HCT116 (cell line): Measurements from ENCODE around the gene UBASH3B. TPM values are rescaled to one million over a fixed set of nuclear protein-coding genes. Genes with fewer than 3 reads are reported as not detected.
A peak's percentile ranks its signal among the peaks of the same experiment; 100 is the strongest.

Source experiments
- ATAC-seq: fragments of 200-7000 bp; cut with Tn5 transposase; 2 replicates; pipeline ENCODE4 v1.9.1; 2020; ENCODE audit warnings: mild to moderate bottlenecking, moderate library complexity
- BruUV-seq: library from RNA; stranded (reverse); fragments of 400-500 nt; replicated peaks from 2 replicates; lab custom pipeline; 2021; lab: Mats Ljungman, UMichigan
- CTCF ChIA-PET: fragments of 300-600 bp; sonication (Branson Sonifier 250); formaldehyde crosslinking; loops from one replicate; lab custom pipeline; 2021; ENCODE audit warnings: antibody characterized with exemption; lab: Charles Lee
- POLR2A ChIA-PET: fragments of 300-600, 350-600 bp; sonication (Branson Sonifier 250); formaldehyde crosslinking; loops from one replicate; lab custom pipeline; 2021; ENCODE audit warnings: antibody characterized with exemption; lab: Charles Lee
- RAD21 ChIA-PET, 2 experiments: fragments of 300-600 bp; sonication (Branson Sonifier 250); formaldehyde crosslinking; loops; one replicate each; lab custom pipeline; 2023; ENCODE audit warnings: low total read pairs in 2 of 2; ENCODE audit not compliant: uncharacterized antibody in 2 of 2, unreplicated experiment in 2 of 2, low non-redundant PET in 1 of 2; lab: Charles Lee
- DNase-seq: peaks from one replicate; pipeline ENCODE4 v3.0.0-alpha.2; 2010; ENCODE audit warnings: low read depth, low spot score
- H2AFZ ChIP-seq: fragments of 200-600 bp; shearing (Covaris generic), sonication (generic); 2 replicates; pipeline ENCODE4 v1.6.1; 2017; ENCODE audit warnings: low read depth, mixed run types, mixed read lengths, antibody characterized with exemption, low read length; ENCODE audit not compliant: poor library complexity, severe bottlenecking
- H3K27ac ChIP-seq: 2 replicates; pipeline ENCODE4 v1.5.1; 2012; ENCODE audit warnings: low read depth, low read length
- H3K27me3 ChIP-seq: fragments of 200-600 bp; sonication (generic); 2 replicates; pipeline ENCODE4 v1.6.1; 2016; ENCODE audit warnings: mixed run types, low read length, mixed read lengths; ENCODE audit not compliant: insufficient read depth
- H3K36me3 ChIP-seq, 2 experiments: fragments of 200-500 bp in 1 of 2; fragments of 200-600 bp in 1 of 2; sonication (Bioruptor generic) in 1 of 2; sonication (generic) in 1 of 2; 2 replicates each; pipeline versions ENCODE4 v1.5.1 to v1.6.1; 2014 to 2016; ENCODE audit warnings: low read length in 2 of 2, inconsistent platforms in 1 of 2, mixed read lengths in 1 of 2, mixed run types in 1 of 2; ENCODE audit not compliant: insufficient read depth in 2 of 2, control insufficient read depth in 1 of 2
- H3K4me1 ChIP-seq, 2 experiments: fragments of 200-600 bp in 1 of 2; sonication (generic) in 1 of 2; 2 replicates each; pipeline versions ENCODE4 v1.5.1 to v1.6.1; 2012 to 2017; ENCODE audit warnings: low read length in 2 of 2, inconsistent platforms in 1 of 2, mild to moderate bottlenecking in 1 of 2, mixed read lengths in 1 of 2, mixed run types in 1 of 2, moderate library complexity in 1 of 2; ENCODE audit not compliant: insufficient read depth in 2 of 2, control insufficient read depth in 1 of 2
- H3K4me2 ChIP-seq: fragments of 200-600 bp; sonication (generic); 2 replicates; pipeline ENCODE4 v1.6.1; 2017; ENCODE audit warnings: mixed run types, low read length, mixed read lengths
- H3K4me3 ChIP-seq, 2 experiments: fragments of 200-600 bp in 1 of 2; sonication (generic) in 1 of 2; replicated peaks in 1 of 2; 2 replicates each; pipeline ENCODE4 v1.5.1; 2011 to 2016; ENCODE audit warnings: low read length in 2 of 2, control low read depth in 1 of 2, low read depth in 1 of 2, mild to moderate bottlenecking in 1 of 2, mixed read lengths in 1 of 2, mixed run types in 1 of 2
- H3K79me2 ChIP-seq: fragments of 200-600 bp; sonication (generic); 2 replicates; pipeline ENCODE4 v1.6.1; 2017; ENCODE audit warnings: mild to moderate bottlenecking, mixed run types, low read length, moderate library complexity, mixed read lengths; ENCODE audit not compliant: insufficient read depth
- H3K9ac ChIP-seq: fragments of 200-600 bp; sonication (generic); 2 replicates; pipeline ENCODE4 v1.6.1; 2016; ENCODE audit warnings: low read length, mixed read lengths
- H3K9me2 ChIP-seq: fragments of 200-600 bp; sonication (generic), shearing (Covaris generic); 2 replicates; pipeline ENCODE4 v1.6.1; 2017; ENCODE audit warnings: mixed run types, mild to moderate bottlenecking, moderate library complexity; ENCODE audit not compliant: insufficient read depth
- H3K9me3 ChIP-seq, 2 experiments: fragments of 200-500 bp in 1 of 2; fragments of 200-600 bp in 1 of 2; sonication (Bioruptor generic) in 1 of 2; sonication (generic) in 1 of 2; 2 replicates each; pipeline ENCODE4 v1.6.1; 2014 to 2017; ENCODE audit warnings: low read length in 2 of 2, mixed read lengths in 2 of 2, inconsistent platforms in 1 of 2, low read depth in 1 of 2, mild to moderate bottlenecking in 1 of 2, mixed run types in 1 of 2, moderate library complexity in 1 of 2; ENCODE audit not compliant: control insufficient read depth in 1 of 2, insufficient read depth in 1 of 2
- H4K20me1 ChIP-seq: fragments of 200-600 bp; sonication (generic), shearing (Covaris generic); 2 replicates; pipeline ENCODE4 v1.6.1; 2017; ENCODE audit warnings: mixed run types, mild to moderate bottlenecking, moderate library complexity; ENCODE audit not compliant: insufficient read depth
- CTCF ChIP-seq, 3 experiments: fragments of 200-600 bp in 1 of 3; sonication (generic) in 1 of 3; IDR thresholded peaks in 2 of 3; conservative IDR thresholded peaks in 1 of 3; 2 replicates each; pipeline ENCODE4 v1.5.1; 2012 to 2017; ENCODE audit warnings: low read depth in 2 of 3, low read length in 2 of 3, antibody characterized with exemption in 1 of 3, borderline replicate concordance in 1 of 3, control low read depth in 1 of 3, mild to moderate bottlenecking in 1 of 3, mixed read lengths in 1 of 3, mixed run types in 1 of 3, moderate library complexity in 1 of 3; ENCODE audit not compliant: insufficient read depth in 1 of 3
- JUND ChIP-seq: IDR thresholded peaks from 2 replicates; pipeline ENCODE4 v1.6.1; 2012
- POLR2A ChIP-seq: IDR thresholded peaks from 2 replicates; pipeline ENCODE4 v1.7.0; 2011; ENCODE audit warnings: borderline replicate concordance; ENCODE audit not compliant: insufficient read depth, insufficient read length; ENCODE audit errors: extremely low read depth
- RAD21 ChIP-seq: IDR thresholded peaks from 2 replicates; pipeline ENCODE4 v1.6.1; 2012; ENCODE audit warnings: low read depth, mild to moderate bottlenecking
- REST ChIP-seq: IDR thresholded peaks from 2 replicates; pipeline ENCODE4 v1.6.1; 2012; ENCODE audit warnings: low read depth
- YY1 ChIP-seq: IDR thresholded peaks from 2 replicates; pipeline ENCODE4 v1.6.1; 2011; ENCODE audit warnings: low read length, low read depth, moderate library complexity, mild to moderate bottlenecking; ENCODE audit not compliant: insufficient replicate concordance; ENCODE audit errors: extremely low read depth
- ZFX ChIP-seq: fragments of 450-650 bp; IDR thresholded peaks from 2 replicates; pipeline ENCODE4 v1.6.1; 2017
- intact Hi-C: fragments of 100-400 bp; cut with micrococcal nuclease; formaldehyde crosslinking; loops from 2 replicates; pipeline ENCODE4 v1.10.0; 2022
- total RNA-seq: library from RNA; stranded (reverse); gene quantifications from one replicate; pipeline ENCODE4 v1.2.1, GENCODE V29; 2021; ENCODE audit not compliant: unreplicated experiment

The UBASH3B gene
- total RNA-seq, 1 experiment from 2014 or later = 40.3 TPM

GRCh38 chr11:122633219-122633829, 22.2 kb upstream of the UBASH3B start:
- peak overlapping the region; percentile 38 for H2AFZ ChIP-seq
- no peaks in the 10 kb centered on the region for H3K9me2 ChIP-seq
- no TSS peak for BruUV-seq
- H3K36me3 ChIP-seq = no peaks in the 10 kb centered on the region
- intact Hi-C loops = loop anchor here (1.0 to 5.0 kb wide), 4 partner anchors 121 to 389 kb away; no protein-coding TSS in a partner anchor
- H4K20me1 ChIP-seq = no peaks in the 10 kb centered on the region
- peak; percentile 94 for TF ChIP-seq RAD21
- no peak for TF ChIP-seq ZFX
- no peak for TF ChIP-seq POLR2A
- TF ChIP-seq CTCF (IDR thresholded peaks at IDR 0.05 in 2 of 3, conservative IDR thresholded peaks at IDR 0.05 in 1 of 3; ENCODE audit: borderline replicate concordance in 1 of 3, insufficient read depth in 1 of 3, low read depth in 2 of 3, low read length in 2 of 3) = peak; percentile 46 to 89 (median 64)
- no peak for TF ChIP-seq YY1
- no peak for TF ChIP-seq JUND
- no peak for TF ChIP-seq REST
- ChIA-PET RAD21 (interaction anchor here in 1 of 2 experiments (1.0 to 1.4 kb wide), 3 partner anchors 30 to 221 kb away, joined by 3 to 7 read pairs (median 4); no protein-coding TSS in a partner anchor), POLR2A (interaction anchor here (1.6 kb wide), 2 partner anchors 22 to 148 kb away, joined by 4 to 5 read pairs; partner anchors contain the start of gene UBASH3B), CTCF (interaction anchor here (0.7 to 3.5 kb wide), 8 partner anchors 22 to 388 kb away, joined by 3 to 31 read pairs (median 11); partner anchors contain the start of gene UBASH3B)
- no peaks in the 10 kb centered on the region for H3K79me2 ChIP-seq
- H3K4me3 ChIP-seq = no peak overlapping the region
- H3K9ac ChIP-seq = no peak overlapping the region
- no peaks in the 10 kb centered on the region for H3K9me3 ChIP-seq
- DNase-seq (no peak), ATAC-seq (peak; percentile 52)
- H3K4me1 ChIP-seq = peaks cover 3 to 25% of the 10 kb centered on the region in 2 experiments
- no peak overlapping the region for H3K27ac ChIP-seq
- no peaks in the 10 kb centered on the region for H3K27me3 ChIP-seq
- no peak overlapping the region for H3K4me2 ChIP-seq
